ACC112 (cell line): ENCODE measurements around the gene NDRG4.

Experiments
- H2AFZ ChIP-seq: fragments of 200-600 bp; sonication (generic); one replicate; pipeline ENCODE4 v1.6.0; 2017; ENCODE audit warnings: antibody characterized with exemption, low read length; ENCODE audit not compliant: unreplicated experiment
- H3K27ac ChIP-seq: fragments of 200-600 bp; sonication (generic); 2 replicates; pipeline ENCODE4 v1.5.1; 2014; ENCODE audit warnings: low read depth, mild to moderate bottlenecking, antibody characterized with exemption, low read length, moderate library complexity
- H3K27me3 ChIP-seq: fragments of 200-600 bp; sonication (generic); 2 replicates; pipeline ENCODE4 v1.6.1; 2014; ENCODE audit warnings: mild to moderate bottlenecking, antibody characterized with exemption, low read length, moderate library complexity, mixed read lengths; ENCODE audit not compliant: insufficient read depth
- H3K36me3 ChIP-seq: fragments of 200-600 bp; sonication (generic); 2 replicates; pipeline ENCODE4 v1.6.1; 2016; ENCODE audit warnings: mild to moderate bottlenecking, antibody characterized with exemption, low read length, moderate library complexity, mixed read lengths; ENCODE audit not compliant: insufficient read depth
- H3K4me1 ChIP-seq: fragments of 200-600 bp; sonication (generic); one replicate; pipeline ENCODE4 v1.6.1; 2016; ENCODE audit warnings: low read length, mixed read lengths; ENCODE audit not compliant: insufficient read depth, unreplicated experiment, control insufficient read depth
- H3K4me3 ChIP-seq: fragments of 200-600 bp; sonication (generic); 2 replicates; pipeline ENCODE4 v1.5.1; 2014; ENCODE audit warnings: mild to moderate bottlenecking, low read depth, low read length
- H3K79me2 ChIP-seq: fragments of 200-600 bp; sonication (generic); one replicate; pipeline ENCODE4 v1.6.0; 2016; ENCODE audit warnings: low read length; ENCODE audit not compliant: control insufficient read depth, unreplicated experiment, insufficient read depth

NDRG4 gene, protein sequence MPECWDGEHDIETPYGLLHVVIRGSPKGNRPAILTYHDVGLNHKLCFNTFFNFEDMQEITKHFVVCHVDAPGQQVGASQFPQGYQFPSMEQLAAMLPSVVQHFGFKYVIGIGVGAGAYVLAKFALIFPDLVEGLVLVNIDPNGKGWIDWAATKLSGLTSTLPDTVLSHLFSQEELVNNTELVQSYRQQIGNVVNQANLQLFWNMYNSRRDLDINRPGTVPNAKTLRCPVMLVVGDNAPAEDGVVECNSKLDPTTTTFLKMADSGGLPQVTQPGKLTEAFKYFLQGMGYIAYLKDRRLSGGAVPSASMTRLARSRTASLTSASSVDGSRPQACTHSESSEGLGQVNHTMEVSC

DNA sequence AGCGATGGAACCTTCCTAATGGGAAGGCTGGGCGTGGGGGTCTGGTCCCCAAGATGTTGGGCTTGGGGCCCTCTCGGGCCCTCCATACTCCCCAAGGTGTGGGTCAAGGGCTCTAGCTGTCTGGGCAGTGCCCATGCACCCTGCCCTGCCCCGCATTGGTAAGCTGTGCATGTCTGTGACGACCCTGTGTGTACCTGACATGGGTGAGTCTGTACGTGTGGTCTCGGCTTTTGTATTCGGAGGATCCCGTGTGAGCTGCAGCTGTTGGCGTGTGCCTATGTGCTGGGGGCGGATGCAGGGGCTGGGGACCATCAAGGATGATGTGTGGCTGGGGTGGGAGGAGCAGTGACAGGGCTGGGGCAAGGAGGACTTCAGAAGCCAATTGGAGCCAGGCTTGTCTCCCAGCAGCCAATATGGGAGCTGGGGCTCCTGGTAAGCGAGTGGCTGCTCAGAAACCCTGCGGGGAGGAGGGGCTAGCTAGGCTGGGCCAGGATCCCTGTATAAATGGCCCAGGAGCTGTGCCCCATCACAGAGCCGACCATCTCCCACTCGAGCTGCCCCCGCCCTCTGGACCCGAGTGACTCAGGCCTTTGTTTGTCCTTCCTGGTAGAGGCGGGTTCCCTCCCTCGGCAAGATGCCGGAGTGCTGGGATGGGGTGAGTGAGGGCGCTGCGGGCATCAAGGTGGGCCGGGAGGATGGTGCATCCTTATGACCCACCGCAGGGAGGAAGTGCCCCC, at the start of gene NDRG4:
TSS of gene NDRG4 (plus strand) at position 529 of the 737 bp plus-strand sequence. CDS start at position 635, 106 bp downstream.
- Histone ChIP-seq H3K4me3 (peak within 1 kb of the TSS; percentile 49), H3K27ac (no peak within 1 kb of the TSS), H2AFZ (no peak within 1 kb of the TSS), H3K27me3 (no peaks in the 10 kb centered on the region), H3K79me2 (no peaks in the 10 kb centered on the region), H3K4me1 (peaks cover 11% of the 10 kb centered on the region), H3K36me3 (no peaks in the 10 kb centered on the region)

DNA sequence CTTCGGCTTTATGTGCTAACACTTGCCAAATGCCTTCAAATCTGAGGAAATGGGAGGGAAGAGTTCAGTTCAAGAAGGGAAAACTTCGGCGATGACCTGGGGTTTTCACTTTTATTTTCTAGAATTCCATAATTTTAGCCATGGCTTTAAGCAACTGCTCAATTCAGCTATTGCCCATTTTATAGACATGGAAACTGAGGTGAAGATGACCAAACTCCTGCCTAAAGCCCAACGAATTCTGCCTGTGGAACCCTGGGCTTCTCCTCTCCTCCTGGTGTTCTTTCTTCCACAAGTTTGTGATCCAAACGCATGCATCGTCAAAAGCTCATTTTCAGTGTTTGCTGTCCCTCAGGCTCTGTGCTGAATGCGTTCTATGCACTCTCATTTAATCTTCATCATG, 49.4 kb upstream of the NDRG4 start:
- Histone ChIP-seq H3K27me3 (peaks cover 6% of the 10 kb centered on the region; the same call in 1 of the 2 replicates), H3K4me3 (no peak overlapping the region), H3K4me1 (peaks cover 12% of the 10 kb centered on the region), H3K27ac (no peak overlapping the region), H3K79me2 (no peaks in the 10 kb centered on the region), H3K36me3 (no peaks in the 10 kb centered on the region), H2AFZ (no peak overlapping the region)

DNA sequence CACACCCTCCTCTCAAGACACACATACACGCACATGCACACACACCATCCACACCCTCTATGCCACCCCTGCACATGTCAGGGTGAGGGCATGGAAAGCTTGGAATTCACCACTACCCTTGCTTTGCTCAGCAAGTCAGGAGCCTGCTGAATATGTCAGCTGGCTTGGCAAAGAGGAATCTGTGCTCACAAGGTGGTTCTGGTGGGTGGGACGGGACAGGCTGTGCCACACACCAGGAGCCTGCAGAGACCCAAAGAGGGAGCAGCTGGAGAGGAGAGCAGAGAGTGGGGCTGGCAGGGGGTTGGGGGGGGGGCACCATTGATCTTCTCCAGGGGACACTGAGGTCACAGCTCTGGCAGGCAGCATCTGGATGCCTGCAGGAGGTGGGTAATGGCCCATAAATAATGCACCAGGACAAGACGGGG, 48.7 kb upstream of the NDRG4 start:
- H3K79me2 ChIP-seq = no peaks in the 10 kb centered on the region
- no peak overlapping the region for H3K4me3 ChIP-seq
- peak overlapping the region; percentile 22; the same call in 1 of the 2 replicates for H3K27ac ChIP-seq
- H3K4me1 ChIP-seq = peaks cover 19% of the 10 kb centered on the region
- H3K36me3 ChIP-seq = no peaks in the 10 kb centered on the region
- H2AFZ ChIP-seq = no peak overlapping the region
- peaks cover 6% of the 10 kb centered on the region; the same call in 1 of the 2 replicates for H3K27me3 ChIP-seq

DNA sequence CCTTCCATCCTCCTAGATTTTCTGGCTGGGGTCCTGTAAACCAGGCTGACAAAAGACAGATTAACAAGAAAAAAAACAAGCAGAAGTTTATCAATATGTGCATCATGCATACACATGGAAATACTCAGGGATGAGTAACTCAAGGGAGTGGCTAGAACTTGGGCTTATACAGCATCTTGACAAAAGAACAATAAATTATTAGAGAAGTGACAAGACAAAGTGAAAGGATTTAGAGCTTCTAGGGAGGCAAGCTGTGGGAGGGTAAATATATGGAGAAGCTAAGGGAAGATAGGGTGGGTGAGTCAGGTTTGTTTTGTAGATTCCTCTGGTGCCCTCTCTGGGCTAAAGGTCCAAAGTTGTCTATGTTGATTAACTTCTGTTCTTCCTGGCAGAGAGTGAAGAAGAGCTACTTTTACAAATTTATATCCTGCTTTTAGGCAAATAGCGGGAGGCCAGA, 48.0 kb upstream of the NDRG4 start:
- Histone ChIP-seq H3K36me3 (no peaks in the 10 kb centered on the region), H3K79me2 (no peaks in the 10 kb centered on the region), H3K4me3 (no peak overlapping the region), H2AFZ (no peak overlapping the region), H3K4me1 (peaks cover 25% of the 10 kb centered on the region), H3K27ac (peak overlapping the region; percentile 22; the same call in 1 of the 2 replicates), H3K27me3 (peaks cover 3% of the 10 kb centered on the region; the same call in 1 of the 2 replicates)

DNA sequence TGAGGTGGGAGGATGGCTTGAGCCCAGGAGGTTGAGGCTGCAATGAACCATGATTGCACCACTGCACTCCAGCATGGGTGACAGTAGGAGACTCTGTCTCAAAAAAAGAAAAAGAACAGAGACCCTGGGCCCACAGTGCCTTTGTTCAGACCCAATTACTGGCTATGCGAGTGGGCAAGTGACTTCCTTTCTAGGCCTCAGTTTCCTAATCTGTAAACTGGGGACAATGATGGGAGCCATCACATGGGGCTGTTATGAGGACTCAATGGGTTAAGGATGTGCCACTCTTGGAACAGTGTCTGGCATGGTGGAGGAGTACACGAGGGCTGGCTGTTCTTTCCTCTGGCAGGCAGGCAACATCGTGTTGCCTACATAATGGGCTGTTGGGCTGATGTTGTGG, 47.3 kb upstream of the NDRG4 start:
- Histone ChIP-seq H3K27ac (no peak overlapping the region), H3K4me3 (no peak overlapping the region), H3K79me2 (no peaks in the 10 kb centered on the region), H2AFZ (no peak overlapping the region), H3K27me3 (peaks cover under 1% of the 10 kb centered on the region; the same call in 1 of the 2 replicates), H3K36me3 (no peaks in the 10 kb centered on the region), H3K4me1 (peaks cover 25% of the 10 kb centered on the region)

DNA sequence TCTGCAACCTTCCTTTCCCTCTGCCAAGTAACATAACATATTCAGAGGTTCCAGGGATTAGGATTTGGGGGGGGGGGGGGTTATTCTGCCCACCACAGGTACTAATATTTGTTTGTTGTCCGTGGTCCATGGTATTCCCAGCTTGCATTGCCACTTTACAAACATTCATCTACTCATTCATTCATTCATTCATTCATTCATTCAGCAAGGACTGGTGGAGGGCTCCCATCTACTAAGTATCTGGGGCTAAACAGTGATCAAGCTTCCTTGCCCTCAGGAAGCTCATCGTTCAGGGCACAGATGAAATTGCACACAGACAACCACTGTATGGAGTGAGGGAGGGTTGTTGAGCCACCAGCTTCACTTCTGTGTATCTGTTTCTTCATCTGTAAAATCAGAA, 45.8 kb upstream of the NDRG4 start:
- no peaks in the 10 kb centered on the region for H3K79me2 ChIP-seq
- no peak overlapping the region for H3K4me3 ChIP-seq
- H2AFZ ChIP-seq = no peak overlapping the region
- H3K36me3 ChIP-seq = no peaks in the 10 kb centered on the region
- no peaks in the 10 kb centered on the region; the same call in 1 of the 2 replicates for H3K27me3 ChIP-seq
- H3K27ac ChIP-seq = no peak overlapping the region
- H3K4me1 ChIP-seq = peaks cover 32% of the 10 kb centered on the region

DNA sequence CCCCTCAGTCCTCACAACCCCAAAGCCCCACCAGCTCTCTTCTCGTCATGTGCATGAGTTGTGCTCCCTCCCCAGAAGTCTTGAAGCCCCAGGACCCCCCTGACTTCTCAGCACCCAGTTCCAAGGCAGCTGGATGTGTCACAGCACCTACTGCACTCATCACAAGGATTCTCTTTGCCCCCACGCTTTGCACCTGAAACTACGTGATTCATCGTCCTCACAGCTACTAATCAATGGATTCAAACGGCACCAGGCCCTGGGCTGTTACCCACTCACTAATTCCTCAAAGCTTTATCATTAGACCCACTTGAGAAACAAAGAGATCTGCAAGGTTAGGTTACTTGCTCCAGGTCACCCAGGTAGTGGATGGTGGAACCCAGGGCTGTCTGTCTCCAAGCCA, 45.1 kb upstream of the NDRG4 start:
- no peaks in the 10 kb centered on the region for H3K36me3 ChIP-seq
- H2AFZ ChIP-seq = no peak overlapping the region
- no peak overlapping the region for H3K27ac ChIP-seq
- no peak overlapping the region for H3K4me3 ChIP-seq
- peaks cover 36% of the 10 kb centered on the region for H3K4me1 ChIP-seq
- no peaks in the 10 kb centered on the region for H3K27me3 ChIP-seq
- H3K79me2 ChIP-seq = no peaks in the 10 kb centered on the region

DNA sequence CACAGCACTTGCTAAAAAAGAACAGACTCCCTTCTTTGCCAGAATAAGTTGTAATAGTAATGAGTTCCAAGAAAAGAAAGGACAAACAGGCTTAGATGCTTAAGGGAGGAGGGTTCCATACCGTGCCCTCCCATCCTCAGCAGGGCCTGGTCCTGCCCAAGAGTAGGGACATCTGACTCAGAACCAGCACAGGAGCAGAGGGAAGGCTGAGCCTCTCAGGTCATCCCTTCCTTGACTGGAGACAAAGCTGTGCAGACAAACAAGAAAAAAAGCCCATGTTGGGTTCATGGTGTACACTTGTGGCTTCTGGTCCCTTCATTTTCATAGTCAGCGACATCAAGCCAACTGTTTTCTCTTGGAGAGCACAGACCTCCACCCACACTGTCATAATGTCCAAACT, 44.2 kb upstream of the NDRG4 start:
- Histone ChIP-seq H3K79me2 (no peaks in the 10 kb centered on the region), H3K36me3 (no peaks in the 10 kb centered on the region), H3K4me3 (no peak overlapping the region), H3K27ac (no peak overlapping the region), H3K4me1 (peaks cover 36% of the 10 kb centered on the region), H2AFZ (no peak overlapping the region), H3K27me3 (no peaks in the 10 kb centered on the region)

DNA sequence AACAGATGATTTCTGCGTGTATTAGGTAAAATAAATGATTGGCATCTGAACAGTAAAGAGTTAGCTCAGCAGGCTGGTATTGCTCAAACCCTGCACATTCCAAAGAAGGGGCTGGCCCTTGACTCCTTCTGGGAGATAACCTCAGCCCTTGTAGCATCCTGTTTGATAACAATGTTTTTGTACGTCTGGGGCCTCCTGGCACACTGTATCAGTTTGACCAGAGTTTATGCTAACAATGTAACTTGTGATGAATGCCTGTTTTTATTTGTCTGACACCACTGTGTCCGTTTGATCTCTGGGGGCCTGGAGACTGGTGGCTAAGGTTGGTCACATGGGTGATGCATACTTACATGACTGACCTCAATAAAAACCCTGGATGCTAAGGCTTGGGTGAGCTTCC, 43.8 kb upstream of the NDRG4 start:
- Histone ChIP-seq H3K27ac (no peak overlapping the region), H3K36me3 (no peaks in the 10 kb centered on the region), H3K27me3 (no peaks in the 10 kb centered on the region), H2AFZ (no peak overlapping the region), H3K4me1 (peaks cover 38% of the 10 kb centered on the region), H3K4me3 (no peak overlapping the region), H3K79me2 (no peaks in the 10 kb centered on the region)

DNA sequence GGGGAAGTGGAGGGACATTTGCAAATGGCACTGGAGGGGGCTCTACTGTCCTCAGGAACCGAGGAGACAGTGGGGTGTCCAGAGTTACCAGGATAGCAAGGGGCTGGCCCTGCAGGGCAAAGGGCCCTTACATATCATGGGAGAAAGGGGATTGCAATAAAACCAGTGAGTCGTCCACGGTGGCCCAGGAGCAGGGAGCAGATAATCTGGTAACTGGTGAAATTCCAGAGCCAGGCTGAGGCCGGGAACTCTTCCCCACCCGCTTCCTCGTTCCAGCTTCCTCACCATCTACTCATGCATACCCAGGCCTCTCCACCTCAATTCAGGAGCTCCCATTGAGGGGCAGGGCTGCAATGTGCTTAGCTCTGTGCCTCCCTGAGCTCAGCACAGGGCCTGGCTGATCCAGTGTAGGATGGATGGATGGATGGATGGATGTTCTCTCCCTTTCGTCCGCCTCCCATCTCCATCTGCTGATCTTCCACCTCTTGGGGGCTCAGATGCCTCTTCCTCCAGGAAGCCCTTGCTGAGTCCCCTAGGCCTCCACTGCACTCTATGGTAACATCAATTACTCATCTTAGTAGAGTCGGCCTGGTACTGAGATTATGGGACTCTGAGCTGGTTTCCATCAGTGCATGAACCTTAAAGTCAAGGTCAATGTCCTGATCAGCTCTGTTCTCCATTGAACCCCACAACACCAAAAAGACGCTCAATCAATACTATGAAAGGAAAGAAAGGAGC, 41.2 kb upstream of the NDRG4 start:
- peaks cover 32% of the 10 kb centered on the region for H3K4me1 ChIP-seq
- no peak overlapping the region for H3K4me3 ChIP-seq
- no peaks in the 10 kb centered on the region for H3K36me3 ChIP-seq
- peaks cover 16% of the 10 kb centered on the region for H3K27me3 ChIP-seq
- no peak overlapping the region for H2AFZ ChIP-seq
- no peaks in the 10 kb centered on the region for H3K79me2 ChIP-seq
- H3K27ac ChIP-seq = peak overlapping the region; percentile 26; the same call in 1 of the 2 replicates
